B cell (primary cell): ENCODE data around the gene ZNRF4.

ENCODE experiments used
- EZH2 ChIP-seq: IDR thresholded peaks from 2 replicates; pipeline ENCODE4 v1.6.1; 2012; ENCODE audit warnings: borderline replicate concordance, low read depth, mild to moderate bottlenecking, moderate library complexity, low read length; ENCODE audit not compliant: insufficient read depth, poor library complexity, severe bottlenecking
- TF ChIP-seq, protein P1 (sequence below): fragments of 200-600 bp; IDR thresholded peaks from one replicate; pipeline ENCODE4 v1.8.0; 2022; ENCODE audit warnings: antibody characterized with exemption, mild to moderate bottlenecking

DNA sequence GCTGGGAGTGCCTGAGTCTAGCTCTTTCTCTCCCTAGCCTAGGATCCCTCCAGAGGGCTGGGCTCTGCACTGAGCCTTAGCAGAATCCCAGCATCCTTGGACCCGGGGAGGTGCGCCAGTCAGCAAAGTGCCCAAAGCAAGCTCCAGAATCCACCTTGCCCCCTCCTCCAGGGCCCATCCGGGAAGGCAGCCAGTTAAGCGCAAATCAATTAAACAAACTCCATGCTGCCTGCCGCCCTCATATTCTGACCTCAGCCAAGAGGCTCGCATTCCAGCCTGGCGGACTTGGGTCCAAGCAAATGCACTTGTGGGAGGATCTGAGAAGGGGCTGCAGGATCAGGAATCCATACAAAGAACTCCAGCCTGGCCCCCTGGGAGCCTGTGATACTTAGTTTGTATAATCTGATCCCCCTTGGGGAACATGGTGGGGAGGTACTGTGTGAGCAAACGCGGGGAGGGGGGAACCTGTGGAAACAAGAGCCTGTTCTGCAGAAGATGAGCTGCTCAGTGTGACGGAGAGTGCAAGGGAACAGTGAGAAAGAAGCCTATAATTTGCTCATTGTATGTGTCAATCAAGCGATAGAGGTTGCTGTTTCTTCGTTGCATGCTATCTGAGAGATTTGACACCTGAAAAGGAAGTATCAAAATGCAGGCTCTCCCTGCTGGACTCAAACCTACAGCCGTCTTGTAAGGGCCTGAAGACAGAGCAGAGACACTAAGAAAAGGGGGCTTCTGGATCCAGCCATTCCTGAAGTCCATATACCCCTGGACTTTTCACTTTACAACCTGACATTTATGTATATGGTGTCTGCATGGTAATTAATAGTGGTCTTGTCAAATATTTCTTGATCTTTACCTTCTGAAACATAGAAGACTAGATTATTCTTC is 29.4 kb downstream of the ZNRF4 start:
- TF ChIP-seq, protein P1, sequence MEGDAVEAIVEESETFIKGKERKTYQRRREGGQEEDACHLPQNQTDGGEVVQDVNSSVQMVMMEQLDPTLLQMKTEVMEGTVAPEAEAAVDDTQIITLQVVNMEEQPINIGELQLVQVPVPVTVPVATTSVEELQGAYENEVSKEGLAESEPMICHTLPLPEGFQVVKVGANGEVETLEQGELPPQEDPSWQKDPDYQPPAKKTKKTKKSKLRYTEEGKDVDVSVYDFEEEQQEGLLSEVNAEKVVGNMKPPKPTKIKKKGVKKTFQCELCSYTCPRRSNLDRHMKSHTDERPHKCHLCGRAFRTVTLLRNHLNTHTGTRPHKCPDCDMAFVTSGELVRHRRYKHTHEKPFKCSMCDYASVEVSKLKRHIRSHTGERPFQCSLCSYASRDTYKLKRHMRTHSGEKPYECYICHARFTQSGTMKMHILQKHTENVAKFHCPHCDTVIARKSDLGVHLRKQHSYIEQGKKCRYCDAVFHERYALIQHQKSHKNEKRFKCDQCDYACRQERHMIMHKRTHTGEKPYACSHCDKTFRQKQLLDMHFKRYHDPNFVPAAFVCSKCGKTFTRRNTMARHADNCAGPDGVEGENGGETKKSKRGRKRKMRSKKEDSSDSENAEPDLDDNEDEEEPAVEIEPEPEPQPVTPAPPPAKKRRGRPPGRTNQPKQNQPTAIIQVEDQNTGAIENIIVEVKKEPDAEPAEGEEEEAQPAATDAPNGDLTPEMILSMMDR: no peak
- TF ChIP-seq EZH2: no peak
